Heart right ventricle (tissue), 16 donors: ENCODE data around the gene OSBPL10. TPM values are rescaled to one million over a fixed set of nuclear protein-coding genes. Genes with fewer than 3 reads are reported as not detected.

Source experiments
- ATAC-seq, 8 donors: fragments of 200-7000 bp; cut with Tn5 transposase; one replicate each; pipeline ENCODE4 v1.9.1; 2020; ENCODE audit warnings: mild to moderate bottlenecking in 8 of 8, moderate library complexity in 8 of 8, moderate number of reproducible peaks in 1 of 8
- DNase-seq, 2 donors: peaks; one replicate each; pipeline ENCODE4 v3.0.0-alpha.2; 2020
- H3K27ac ChIP-seq, 10 donors: fragments of 200-600 bp; sonication (generic) in 2 of 10; one replicate each; pipeline versions ENCODE4 v1.5.0 to v1.8.0; 2020 to 2022; ENCODE audit warnings: mild to moderate bottlenecking in 3 of 10
- H3K27me3 ChIP-seq, 7 donors: fragments of 200-600 bp; one replicate each; pipeline ENCODE4 v1.8.0; 2021 to 2022; ENCODE audit warnings: mild to moderate bottlenecking in 2 of 7
- H3K36me3 ChIP-seq, 9 donors: fragments of 200-600 bp; sonication (generic) in 1 of 9; one replicate each; pipeline versions ENCODE4 v1.5.0 to v1.8.0; 2020 to 2022; ENCODE audit warnings: mild to moderate bottlenecking in 2 of 9
- H3K4me1 ChIP-seq, 9 donors: fragments of 200-600 bp; sonication (generic) in 1 of 9; one replicate each; pipeline versions ENCODE4 v1.5.0 to v1.8.0; 2020 to 2022; ENCODE audit warnings: mild to moderate bottlenecking in 4 of 9
- H3K4me3 ChIP-seq, 10 donors: fragments of 200-600 bp; sonication (generic) in 2 of 10; one replicate each; pipeline versions ENCODE4 v1.5.0 to v1.8.0; 2020 to 2022; ENCODE audit warnings: mild to moderate bottlenecking in 7 of 10, moderate library complexity in 2 of 10
- H3K9me3 ChIP-seq, 11 donors: fragments of 200-600 bp in 10 of 11; sonication (generic) in 2 of 11; one replicate each; pipeline versions ENCODE4 v1.5.0 to v1.8.0; 2013 to 2022; ENCODE audit warnings: mild to moderate bottlenecking in 2 of 11, control low read depth in 1 of 11, moderate library complexity in 1 of 11
- CTCF ChIP-seq, 9 donors: fragments of 200-600 bp; sonication (generic) in 2 of 9; IDR thresholded peaks; one replicate each; pipeline versions ENCODE4 v1.5.0 to v1.8.0; 2021 to 2022; ENCODE audit warnings: antibody characterized with exemption in 9 of 9, mild to moderate bottlenecking in 5 of 9, moderate library complexity in 1 of 9
- WGBS, 2 donors: extraction: QIAGEN DNeasy Blood & Tissue Kit; methylation state at CpG; one replicate each; pipeline ENCODE4 v1.1.7; 2013; ENCODE audit warnings: inconsistent platforms in 1 of 2; 5-methylcytosine and 5-hydroxymethylcytosine counted together
- intact Hi-C, 10 donors: fragments of 100-400 bp; cut with DNase I; formaldehyde crosslinking; loops; one replicate each; pipeline versions ENCODE4 v1.11.1 to v1.14.2; 2022
- polyA plus RNA-seq, 2 donors: library from polyadenylated mRNA; stranded (reverse); fragments of 200-250 nt; gene quantifications; one replicate each; pipeline ENCODE4 v1.2.3, GENCODE V29; 2013
- total RNA-seq, 10 donors: library from RNA; stranded (reverse); fragmentation: NEBNext Ultra II Directional in 3 of 10; extraction: Animal tissue kit (Norgen Biotek cat#: 25700) in 3 of 10; gene quantifications; one replicate each; pipeline versions ENCODE4 v1.2.1 to v1.2.4, GENCODE V29; 2021 to 2023
- donor health status: Arrhythmogenic right ventricular cardiomyopathy.
- donor health status: ischemic (EF 13 %, LVEDD 7.1; RV severe dilation, severe dysfunction).
- donor health status: healthy with polysubstance abuse.
- donor health status: DM: no; HTN: yes; CAD: no.
- donor health status: DM: no; HTN: no; CAD: no.
- donor health status: ischemic (EF 25% LVEDD 6.9; RV normal size, moderate dysfunction).
- donor health status: ischemic (EF 25% LVEDD 5.7; RV mildly dilated, moderate dysfunction).
- donor health status: healthy.
- donor health status: DM: yes; HTN: yes; CAD: no.
- donor health status: Ischemic cardiomyopathy.
- donor health status: ischemic (EF 35%, LVEDD 5.7; RV mildly dilated, moderate dysfunction).
- donor health status: nonischemic (EF 11% LVEDD 7.7; RV severe dilation, severe dysfunction).
- donor health status: DM: yes; HTN: yes; CAD: no.
- donor health status: PGD.
- donor health status: ischemic (EF 29% LVEDD 5.4; RV normal size, mild dysfunction).
- donor health status: nonischemic (EF 23%, LVEDD 6.1; RV moderate dilation, normal function).

The OSBPL10 gene
- total and polyA plus RNA-seq, 12 donors: 1.2 to 8.5 (median 4.1) TPM

- no peak overlapping the region for H3K4me3 ChIP-seq
- no peaks in the 10 kb centered on the region for H3K27me3 ChIP-seq
- no peak for TF ChIP-seq CTCF (IDR thresholded peaks at IDR 0.05)
- no peaks in the 10 kb centered on the region for H3K9me3 ChIP-seq
- peaks cover 0 to 12% (median 0%) of the 10 kb centered on the region in 9 donors for H3K36me3 ChIP-seq
- DNase-seq (no peak), ATAC-seq (no peak)
- intact Hi-C loops: loop anchor here in 1 of 10 donors (5.0 kb wide), 1 partner anchor 36 kb away; no protein-coding TSS in a partner anchor
- peaks cover 0 to 21% (median 0%) of the 10 kb centered on the region in 9 donors for H3K4me1 ChIP-seq
- no peak overlapping the region for H3K27ac ChIP-seq
- 96% methylated on average over 4 of the region's 4 CpGs for WGBS, 2 donors
Measured at GRCh38 chr3:31668242-31668641, 312.8 kb downstream of the OSBPL10 start.

DNA sequence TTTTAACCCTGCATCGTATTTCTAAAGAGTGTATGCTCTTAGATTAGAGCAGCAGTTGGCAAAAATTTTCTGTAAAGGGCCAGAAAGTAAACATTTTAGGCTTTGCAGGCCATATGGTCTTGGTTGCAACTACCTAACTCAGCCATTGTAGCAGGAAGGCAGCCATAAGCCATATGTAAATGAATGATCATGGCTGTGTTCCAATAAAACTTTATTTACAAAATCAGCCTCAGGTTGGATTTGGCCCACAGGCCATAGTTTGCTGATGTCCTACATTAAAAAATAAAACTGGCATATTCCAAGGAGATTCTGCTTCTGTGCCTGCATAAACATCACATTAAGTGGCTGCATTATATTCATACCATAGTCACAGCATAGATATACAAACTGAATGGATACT is 313.5 kb downstream of the OSBPL10 start:
- no peak for ATAC-seq
- H3K4me3 ChIP-seq: no peak overlapping the region
- no peak for TF ChIP-seq CTCF (IDR thresholded peaks at IDR 0.05)
- no peak overlapping the region for H3K27ac ChIP-seq
- no peaks in the 10 kb centered on the region for H3K9me3 ChIP-seq
- intact Hi-C loops: loop anchor here in 1 of 10 donors (5.0 kb wide), 1 partner anchor 35 kb away; no protein-coding TSS in a partner anchor
- H3K36me3 ChIP-seq: peaks cover 0 to 12% (median 0%) of the 10 kb centered on the region in 9 donors
- DNase-seq: no peak
- WGBS, 2 donors: 91 to 99% methylated on average over 1 of the region's 1 CpG
- H3K27me3 ChIP-seq: no peaks in the 10 kb centered on the region
- peaks cover 0 to 21% (median 0%) of the 10 kb centered on the region in 9 donors for H3K4me1 ChIP-seq

- DNase-seq: no peak
- peaks cover 0 to 12% (median 0%) of the 10 kb centered on the region in 9 donors for H3K36me3 ChIP-seq
- ATAC-seq: no peak
- 98 to 99% methylated on average over 17 of the region's 17 CpGs for WGBS, 2 donors
- H3K27ac ChIP-seq: no peak overlapping the region
- H3K9me3 ChIP-seq: no peaks in the 10 kb centered on the region
- H3K4me3 ChIP-seq: no peak overlapping the region
- intact Hi-C loops: no loop called here
- no peaks in the 10 kb centered on the region for H3K27me3 ChIP-seq
- TF ChIP-seq CTCF (IDR thresholded peaks at IDR 0.05): no peak
- peaks cover 0 to 11% (median 0%) of the 10 kb centered on the region in 9 donors for H3K4me1 ChIP-seq
Measured at GRCh38 chr3:31664031-31664430, 317.0 kb downstream of the OSBPL10 start.

- Histone ChIP-seq H3K4me3 (no peak overlapping the region), H3K27ac (no peak overlapping the region), H3K4me1 (peaks cover 0 to 11% (median 0%) of the 10 kb centered on the region in 9 donors), H3K9me3 (peaks cover 0 to 14% (median 0%) of the 10 kb centered on the region in 11 donors), H3K36me3 (peaks cover 0 to 11% (median 0%) of the 10 kb centered on the region in 9 donors), H3K27me3 (no peaks in the 10 kb centered on the region)
- intact Hi-C loops: no loop called here
- DNase-seq: no peak
- no peak for ATAC-seq
- WGBS, 2 donors: 85 to 89% methylated on average over 5 of the region's 5 CpGs
- no peak for TF ChIP-seq CTCF (IDR thresholded peaks at IDR 0.05)
Measured at GRCh38 chr3:31661993-31662670, 318.9 kb downstream of the OSBPL10 start.
